ENCODE results near the gene TYW1. TPM values are rescaled to one million over a fixed set of nuclear protein-coding genes. Genes with fewer than 3 reads are reported as not detected.
"Not testable (repeated sequence)": the region's sequence is repeated elsewhere in the genome, so short reads cannot be mapped to it uniquely, and the experiment has no call there.

The TYW1 gene
- total RNA-seq, 1 experiment from 2014 or later: 16.6 TPM

GRCh38 chr7:67154374-67154773 is 157.7 kb downstream of the TYW1 start:
- H3K4me3 ChIP-seq (ENCODE audit: insufficient read depth, low read depth, low read length); DNase-seq; H3K36me3 ChIP-seq (replicated peaks; ENCODE audit: control insufficient read depth, insufficient read depth, low read length); H3K27me3 ChIP-seq (ENCODE audit: control insufficient read depth, insufficient read depth, low read length): not testable (repeated sequence)

- H3K36me3 ChIP-seq (replicated peaks; ENCODE audit: control insufficient read depth, insufficient read depth, low read length); H3K4me3 ChIP-seq (ENCODE audit: insufficient read depth, low read depth, low read length); H3K27me3 ChIP-seq (ENCODE audit: control insufficient read depth, insufficient read depth, low read length); DNase-seq: not testable (repeated sequence)
Measured at GRCh38 chr7:67156064-67156463, 159.4 kb downstream of the TYW1 start.

- H3K27me3 ChIP-seq (ENCODE audit: control insufficient read depth, insufficient read depth, low read length); H3K36me3 ChIP-seq (replicated peaks; ENCODE audit: control insufficient read depth, insufficient read depth, low read length); DNase-seq; H3K4me3 ChIP-seq (ENCODE audit: insufficient read depth, low read depth, low read length): not testable (repeated sequence)
Measured at GRCh38 chr7:67163285-67163684, 166.7 kb downstream of the TYW1 start.

GRCh38 chr7:67171151-67171550 is 174.5 kb downstream of the TYW1 start:
- H3K27me3 ChIP-seq (ENCODE audit: control insufficient read depth, insufficient read depth, low read length); H3K4me3 ChIP-seq (ENCODE audit: insufficient read depth, low read depth, low read length); H3K36me3 ChIP-seq (replicated peaks; ENCODE audit: control insufficient read depth, insufficient read depth, low read length); DNase-seq: not testable (repeated sequence)

- not testable (repeated sequence) for DNase-seq; H3K36me3 ChIP-seq (replicated peaks; ENCODE audit: control insufficient read depth, insufficient read depth, low read length); H3K27me3 ChIP-seq (ENCODE audit: control insufficient read depth, insufficient read depth, low read length); H3K4me3 ChIP-seq (ENCODE audit: insufficient read depth, low read depth, low read length)
Measured at GRCh38 chr7:67176730-67177129, 180.1 kb downstream of the TYW1 start.

GRCh38 chr7:67178915-67179688 is 182.5 kb downstream of the TYW1 start:
- not testable (repeated sequence) for DNase-seq; H3K36me3 ChIP-seq (replicated peaks; ENCODE audit: control insufficient read depth, insufficient read depth, low read length); H3K27me3 ChIP-seq (ENCODE audit: control insufficient read depth, insufficient read depth, low read length); H3K4me3 ChIP-seq (ENCODE audit: insufficient read depth, low read depth, low read length)

- DNase-seq; H3K36me3 ChIP-seq (replicated peaks; ENCODE audit: control insufficient read depth, insufficient read depth, low read length); H3K4me3 ChIP-seq (ENCODE audit: insufficient read depth, low read depth, low read length); H3K27me3 ChIP-seq (ENCODE audit: control insufficient read depth, insufficient read depth, low read length): not testable (repeated sequence)
Measured at GRCh38 chr7:67182956-67183750, 186.5 kb downstream of the TYW1 start.

- not testable (repeated sequence) for H3K4me3 ChIP-seq (ENCODE audit: insufficient read depth, low read depth, low read length); H3K36me3 ChIP-seq (replicated peaks; ENCODE audit: control insufficient read depth, insufficient read depth, low read length); DNase-seq; H3K27me3 ChIP-seq (ENCODE audit: control insufficient read depth, insufficient read depth, low read length)
Measured at GRCh38 chr7:67184912-67185659, 188.5 kb downstream of the TYW1 start.

GRCh38 chr7:67185660-67186129 is 189.1 kb downstream of the TYW1 start:
- H3K36me3 ChIP-seq (replicated peaks; ENCODE audit: control insufficient read depth, insufficient read depth, low read length); DNase-seq; H3K4me3 ChIP-seq (ENCODE audit: insufficient read depth, low read depth, low read length); H3K27me3 ChIP-seq (ENCODE audit: control insufficient read depth, insufficient read depth, low read length): not testable (repeated sequence)

- not testable (repeated sequence) for H3K36me3 ChIP-seq (replicated peaks; ENCODE audit: control insufficient read depth, insufficient read depth, low read length); H3K4me3 ChIP-seq (ENCODE audit: insufficient read depth, low read depth, low read length); H3K27me3 ChIP-seq (ENCODE audit: control insufficient read depth, insufficient read depth, low read length); DNase-seq
Measured at GRCh38 chr7:67189160-67189559, 192.5 kb downstream of the TYW1 start.

GRCh38 chr7:67189801-67190465 is 193.3 kb downstream of the TYW1 start:
- DNase-seq; H3K36me3 ChIP-seq (replicated peaks; ENCODE audit: control insufficient read depth, insufficient read depth, low read length); H3K4me3 ChIP-seq (ENCODE audit: insufficient read depth, low read depth, low read length); H3K27me3 ChIP-seq (ENCODE audit: control insufficient read depth, insufficient read depth, low read length): not testable (repeated sequence)

- DNase-seq: peak; percentile 1
- H3K36me3 ChIP-seq (replicated peaks; ENCODE audit: control insufficient read depth, insufficient read depth, low read length); H3K4me3 ChIP-seq (ENCODE audit: insufficient read depth, low read depth, low read length); H3K27me3 ChIP-seq (ENCODE audit: control insufficient read depth, insufficient read depth, low read length): not testable (repeated sequence)
Measured at GRCh38 chr7:67191002-67191720, 194.5 kb downstream of the TYW1 start.

- H3K4me3 ChIP-seq (ENCODE audit: insufficient read depth, low read depth, low read length); DNase-seq; H3K27me3 ChIP-seq (ENCODE audit: control insufficient read depth, insufficient read depth, low read length); H3K36me3 ChIP-seq (replicated peaks; ENCODE audit: control insufficient read depth, insufficient read depth, low read length): not testable (repeated sequence)
Measured at GRCh38 chr7:67192123-67192702, 195.6 kb downstream of the TYW1 start.

Measured in H7 (cell line).